GM13977 (cell line): Measurements from ENCODE around the gene IRX2.

Experiments used
- DNase-seq: peaks from one replicate; pipeline ENCODE4 v3.0.0; 2012; ENCODE audit warnings: low spot score
- CTCF ChIP-seq: IDR thresholded peaks from 2 replicates; pipeline ENCODE4 v1.5.1; 2012; ENCODE audit warnings: mild to moderate bottlenecking, control low read depth; ENCODE audit not compliant: insufficient read depth; ENCODE audit errors: extremely low read depth, missing control alignments
- in situ Hi-C: fragments of 300-500 bp; cut with MboI; formaldehyde crosslinking; loops from one replicate; pipeline ENCODE4 v1.12.0; 2022; ENCODE audit warnings: low sequenced_read_pairs, low pct_unique_long_range_greater_than_20kb, mixed read lengths, inconsistent platforms; ENCODE audit not compliant: unreplicated experiment

The IRX2 gene

GRCh38 chr5:2751592-2752021 lies at the start of gene IRX2:
TSS of gene IRX2 (minus strand) at chr5:2751677. CDS start at chr5:2751413, 264 bp downstream.
- in situ Hi-C loops = no loop called here

GRCh38 chr5:2800035-2800434 lies 48.6 kb upstream of the IRX2 start:
- in situ Hi-C loops = no loop called here
- no peak for DNase-seq
- no peak for TF ChIP-seq CTCF

More at GRCh38 chr5:2751592-2752021, at the start of gene IRX2:
- peak; percentile 32 for DNase-seq
- TF ChIP-seq CTCF = no peak

GRCh38 chr5:2797981-2798380 lies 46.5 kb upstream of the IRX2 start:
- in situ Hi-C loops = no loop called here
- TF ChIP-seq CTCF = no peak
- no peak for DNase-seq

- DNase-seq = no peak
- in situ Hi-C loops = no loop called here
Measured at GRCh38 chr5:2797160-2797559, 45.7 kb upstream of the IRX2 start.

GRCh38 chr5:2783223-2783622 lies 31.7 kb upstream of the IRX2 start:
- DNase-seq = no peak
- in situ Hi-C loops = no loop called here
- TF ChIP-seq CTCF = no peak

More at GRCh38 chr5:2797160-2797559, 45.7 kb upstream of the IRX2 start:
- no peak for TF ChIP-seq CTCF

GRCh38 chr5:2782658-2783057 lies 31.2 kb upstream of the IRX2 start:
- in situ Hi-C loops = no loop called here
- TF ChIP-seq CTCF = no peak
- no peak for DNase-seq
